AG10803 (cell line): ENCODE data around the gene ALDH5A1.

Experiments
- DNase-seq: peaks from one replicate; pipeline ENCODE4 v3.0.0; 2010; ENCODE audit warnings: low read depth
- H3K4me3 ChIP-seq: 2 replicates; pipeline ENCODE4 v1.5.1; 2011; ENCODE audit warnings: mild to moderate bottlenecking, low read length, control low read depth
- TF ChIP-seq, protein P1 (sequence below): conservative IDR thresholded peaks from 2 replicates; pipeline ENCODE4 v1.5.1; 2011; ENCODE audit warnings: mild to moderate bottlenecking, low read length, control low read depth, inconsistent platforms

Gene ALDH5A1

DNA sequence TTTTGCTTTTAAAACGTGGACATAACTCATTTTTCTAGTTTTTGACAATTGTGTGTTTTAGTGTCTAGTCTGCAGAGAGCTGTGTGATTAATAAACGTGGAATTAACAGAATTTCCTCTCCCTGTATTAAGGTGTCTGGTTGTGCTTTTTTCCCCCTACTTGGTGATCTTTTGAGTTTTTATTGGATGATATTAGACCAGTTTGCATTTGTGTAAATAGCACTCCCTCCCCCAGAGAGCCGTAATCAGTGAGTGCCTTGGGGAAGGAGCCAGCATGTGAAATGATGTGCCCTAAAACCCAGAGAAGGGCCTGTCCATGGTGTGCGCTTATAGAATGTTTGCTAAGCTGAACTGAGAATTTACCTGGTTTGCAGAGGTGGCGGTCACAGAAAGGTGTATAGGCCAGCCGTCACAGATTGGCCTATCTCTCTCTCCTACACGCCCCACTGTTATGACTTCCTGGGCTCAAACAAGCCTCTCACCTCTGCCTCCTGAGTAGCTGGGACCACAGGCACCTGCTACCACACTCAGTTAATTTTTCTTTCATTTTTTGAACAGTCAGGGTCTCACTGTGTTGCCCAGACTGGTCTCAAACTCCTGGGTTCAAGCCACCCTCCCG lies 42.4 kb downstream of the ALDH5A1 start:
- DNase-seq, result no peak
- TF ChIP-seq, protein P1, sequence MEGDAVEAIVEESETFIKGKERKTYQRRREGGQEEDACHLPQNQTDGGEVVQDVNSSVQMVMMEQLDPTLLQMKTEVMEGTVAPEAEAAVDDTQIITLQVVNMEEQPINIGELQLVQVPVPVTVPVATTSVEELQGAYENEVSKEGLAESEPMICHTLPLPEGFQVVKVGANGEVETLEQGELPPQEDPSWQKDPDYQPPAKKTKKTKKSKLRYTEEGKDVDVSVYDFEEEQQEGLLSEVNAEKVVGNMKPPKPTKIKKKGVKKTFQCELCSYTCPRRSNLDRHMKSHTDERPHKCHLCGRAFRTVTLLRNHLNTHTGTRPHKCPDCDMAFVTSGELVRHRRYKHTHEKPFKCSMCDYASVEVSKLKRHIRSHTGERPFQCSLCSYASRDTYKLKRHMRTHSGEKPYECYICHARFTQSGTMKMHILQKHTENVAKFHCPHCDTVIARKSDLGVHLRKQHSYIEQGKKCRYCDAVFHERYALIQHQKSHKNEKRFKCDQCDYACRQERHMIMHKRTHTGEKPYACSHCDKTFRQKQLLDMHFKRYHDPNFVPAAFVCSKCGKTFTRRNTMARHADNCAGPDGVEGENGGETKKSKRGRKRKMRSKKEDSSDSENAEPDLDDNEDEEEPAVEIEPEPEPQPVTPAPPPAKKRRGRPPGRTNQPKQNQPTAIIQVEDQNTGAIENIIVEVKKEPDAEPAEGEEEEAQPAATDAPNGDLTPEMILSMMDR, result no peak
- no peak overlapping the region for H3K4me3 ChIP-seq

DNA sequence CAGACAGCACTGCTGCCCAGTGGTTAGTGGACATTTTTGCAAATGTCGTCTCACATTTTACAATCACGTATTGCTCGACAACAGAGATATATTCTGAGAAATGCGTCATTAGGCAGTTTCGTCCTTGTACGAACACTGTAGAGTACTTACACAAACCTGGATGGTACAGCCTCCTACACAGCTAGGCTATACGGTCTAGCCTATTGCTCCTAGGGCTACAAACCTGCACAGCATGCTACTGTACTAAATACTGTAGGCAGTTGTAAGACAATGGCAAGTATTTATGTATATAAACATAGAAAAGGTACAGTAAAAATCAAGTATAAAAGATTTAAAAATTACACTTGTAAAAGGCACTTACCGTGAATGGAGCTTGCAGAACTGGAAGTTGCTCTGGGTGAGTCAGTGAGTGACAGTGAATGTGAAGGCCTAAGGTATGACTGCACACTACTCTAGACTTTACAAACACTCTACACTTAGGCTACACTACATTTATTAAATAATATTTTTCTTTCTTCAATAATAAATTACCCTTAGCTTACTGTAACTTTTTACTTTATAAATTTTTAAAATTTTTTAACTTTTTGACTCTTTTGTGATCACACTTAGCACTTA lies 43.1 kb downstream of the ALDH5A1 start:
- TF ChIP-seq, protein P1, result no peak
- H3K4me3 ChIP-seq, result no peak overlapping the region
- DNase-seq, result no peak

DNA sequence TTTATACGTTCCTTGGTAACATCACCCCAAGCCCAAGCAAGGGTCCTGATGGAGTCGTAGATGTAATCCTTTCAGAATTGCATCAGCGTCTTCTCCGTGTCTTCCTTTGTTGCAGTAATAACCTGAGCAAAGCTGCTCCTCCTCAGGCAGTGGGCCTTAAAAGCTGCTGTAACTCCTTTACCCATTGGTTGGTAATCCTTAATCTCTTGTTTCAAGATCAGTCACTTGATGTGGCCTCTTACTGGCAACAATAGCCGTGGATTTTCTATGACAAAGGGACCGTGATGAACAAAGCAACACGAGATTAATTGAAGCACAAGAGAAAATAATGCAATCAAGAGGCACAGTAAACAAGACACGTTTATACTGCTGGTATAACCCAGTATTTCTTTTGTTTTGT lies 44.6 kb downstream of the ALDH5A1 start:
- no peak overlapping the region for H3K4me3 ChIP-seq
- TF ChIP-seq, protein P1, result no peak
- DNase-seq, result no peak

DNA sequence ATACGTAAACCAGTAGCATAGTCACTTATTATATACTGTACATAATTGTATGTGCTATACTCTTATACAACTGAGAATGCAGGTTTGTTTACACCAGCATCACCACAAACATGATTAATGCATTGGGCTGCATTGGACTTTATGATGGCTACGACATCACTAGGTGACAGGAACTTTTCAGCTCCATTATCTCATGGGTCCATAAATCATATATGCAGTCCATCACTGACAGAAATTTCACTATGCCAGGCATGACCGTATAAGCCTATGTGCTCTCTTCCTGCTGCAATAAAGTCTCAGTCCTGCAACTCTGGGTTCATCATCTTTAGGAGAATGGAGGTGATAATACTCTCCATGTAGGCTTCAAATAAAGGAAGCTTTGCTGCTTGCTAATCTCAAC lies 45.4 kb downstream of the ALDH5A1 start:
- H3K4me3 ChIP-seq, result no peak overlapping the region
- DNase-seq, result no peak
- TF ChIP-seq, protein P1, result no peak

- no peak for DNase-seq
- TF ChIP-seq, protein P1, result no peak
Observed at GRCh38 chr6:24543683-24544082, 48.9 kb downstream of the ALDH5A1 start.

GRCh38 chr6:24545183-24545582 lies 50.4 kb downstream of the ALDH5A1 start:
- no peak for DNase-seq
- no peak overlapping the region for H3K4me3 ChIP-seq
- TF ChIP-seq, protein P1, result no peak

More at GRCh38 chr6:24543683-24544082, 48.9 kb downstream of the ALDH5A1 start:
- no peak overlapping the region for H3K4me3 ChIP-seq

GRCh38 chr6:24545691-24546090 lies 50.9 kb downstream of the ALDH5A1 start:
- TF ChIP-seq, protein P1, result no peak
- DNase-seq, result no peak
- no peak overlapping the region for H3K4me3 ChIP-seq
